H9 (cell line): ENCODE data around the gene ADAM8. TPM values are rescaled to one million over a fixed set of nuclear protein-coding genes. Genes with fewer than 3 reads are reported as not detected.

Source experiments
- DNase-seq: peaks from one replicate; pipeline ENCODE4 v3.0.0-alpha.2; 2017
- H2AFZ ChIP-seq: one replicate; pipeline ENCODE4 v1.6.1; 2013; ENCODE audit warnings: mild to moderate bottlenecking, low read length, control low read depth, moderate library complexity
- H2AK5ac ChIP-seq: 2 replicates; pipeline ENCODE4 v1.6.1; 2013; ENCODE audit warnings: low read length, control low read depth, mixed read lengths; ENCODE audit not compliant: insufficient read length
- H2BK120ac ChIP-seq: one replicate; pipeline ENCODE4 v1.6.1; 2013; ENCODE audit warnings: low read depth, mild to moderate bottlenecking, low read length, control low read depth, inconsistent platforms; ENCODE audit not compliant: poor library complexity, severe bottlenecking
- H2BK12ac ChIP-seq: 2 replicates; pipeline ENCODE4 v1.6.1; 2013; ENCODE audit warnings: low read length, control low read depth, mixed read lengths, low read depth; ENCODE audit not compliant: insufficient read length
- H2BK15ac ChIP-seq: 2 replicates; pipeline ENCODE4 v1.6.1; 2013; ENCODE audit warnings: low read depth, low read length, control low read depth
- H2BK20ac ChIP-seq: one replicate; pipeline ENCODE4 v1.6.1; 2013; ENCODE audit warnings: low read depth, mild to moderate bottlenecking, low read length, control low read depth, inconsistent platforms; ENCODE audit not compliant: poor library complexity, severe bottlenecking
- H2BK5ac ChIP-seq: 2 replicates; pipeline ENCODE4 v1.6.1; 2013; ENCODE audit warnings: low read length, control low read depth, mixed read lengths; ENCODE audit not compliant: insufficient read length
- H3K14ac ChIP-seq: 2 replicates; pipeline ENCODE4 v1.6.1; 2013; ENCODE audit warnings: low read length, control low read depth; ENCODE audit not compliant: insufficient read depth
- H3K18ac ChIP-seq: 2 replicates; pipeline ENCODE4 v1.6.1; 2013; ENCODE audit warnings: low read depth, mild to moderate bottlenecking, mixed read lengths, low read length, control low read depth; ENCODE audit not compliant: insufficient read length
- H3K23ac ChIP-seq: 2 replicates; pipeline ENCODE4 v1.6.1; 2013; ENCODE audit warnings: low read length, control low read depth, mixed read lengths, low read depth; ENCODE audit not compliant: insufficient read length
- H3K23me2 ChIP-seq: 2 replicates; pipeline ENCODE4 v1.6.1; 2013; ENCODE audit warnings: low read depth, mild to moderate bottlenecking, mixed read lengths, low read length, control low read depth; ENCODE audit not compliant: insufficient read length, poor library complexity, severe bottlenecking
- H3K27ac ChIP-seq: 2 replicates; pipeline ENCODE4 v1.5.1; 2013; ENCODE audit warnings: low read length, control low read depth, mixed read lengths, low read depth; ENCODE audit not compliant: insufficient read length
- H3K27me3 ChIP-seq: 2 replicates; pipeline ENCODE4 v1.6.1; 2013; ENCODE audit warnings: low read length, control low read depth, inconsistent platforms; ENCODE audit not compliant: insufficient read depth
- H3K4ac ChIP-seq: 2 replicates; pipeline ENCODE4 v1.6.1; 2013; ENCODE audit warnings: low read depth, mild to moderate bottlenecking, control low read depth, inconsistent platforms, low read length, moderate library complexity
- H3K4me1 ChIP-seq: 2 replicates; pipeline ENCODE4 v1.6.1; 2013; ENCODE audit warnings: low read length, control low read depth, inconsistent platforms; ENCODE audit not compliant: insufficient read depth
- H3K4me2 ChIP-seq: 2 replicates; pipeline ENCODE4 v1.6.1; 2013; ENCODE audit warnings: low read length, control low read depth, mixed read lengths; ENCODE audit not compliant: insufficient read length, insufficient read depth
- H3K56ac ChIP-seq: 2 replicates; pipeline ENCODE4 v1.6.1; 2013; ENCODE audit warnings: low read depth, mild to moderate bottlenecking, mixed read lengths, low read length, control low read depth; ENCODE audit not compliant: insufficient read length
- H3K79me1 ChIP-seq: 2 replicates; pipeline ENCODE4 v1.6.1; 2013; ENCODE audit warnings: low read depth, mild to moderate bottlenecking, moderate library complexity, low read length, control low read depth, inconsistent platforms; ENCODE audit not compliant: insufficient read depth, poor library complexity, severe bottlenecking
- H3K79me2 ChIP-seq: 2 replicates; pipeline ENCODE4 v1.6.1; 2013; ENCODE audit warnings: low read length, control low read depth, inconsistent platforms; ENCODE audit not compliant: insufficient read depth
- H3K9ac ChIP-seq: 2 replicates; pipeline ENCODE4 v1.6.1; 2013; ENCODE audit warnings: low read length, control low read depth, mixed read lengths; ENCODE audit not compliant: insufficient read length; ENCODE audit errors: extremely low read depth
- H3K9me3 ChIP-seq: one replicate; pipeline ENCODE4 v1.6.1; 2013; ENCODE audit warnings: low read depth, low read length, inconsistent platforms; ENCODE audit not compliant: control insufficient read depth
- H3T11ph ChIP-seq: one replicate; pipeline ENCODE4 v1.6.1; 2013; ENCODE audit warnings: mild to moderate bottlenecking, low read length, control low read depth, inconsistent platforms
- H4K20me1 ChIP-seq: one replicate; pipeline ENCODE4 v1.6.1; 2013; ENCODE audit not compliant: control insufficient read depth, insufficient read length, insufficient read depth
- H4K5ac ChIP-seq: 2 replicates; pipeline ENCODE4 v1.6.1; 2013; ENCODE audit warnings: low read depth, mild to moderate bottlenecking, mixed read lengths, low read length, control low read depth; ENCODE audit not compliant: insufficient read length
- H4K8ac ChIP-seq: replicated peaks from 2 replicates; pipeline ENCODE4 v1.6.1; 2013; ENCODE audit warnings: low read length, control low read depth, mixed read lengths, low read depth; ENCODE audit not compliant: insufficient read length
- H4K91ac ChIP-seq: 2 replicates; pipeline ENCODE4 v1.6.1; 2013; ENCODE audit warnings: low read depth, mild to moderate bottlenecking, moderate library complexity, mixed read lengths, low read length, control low read depth; ENCODE audit not compliant: insufficient read length
- H3K27ac Mint-ChIP-seq, 3 experiments: 2 replicates in 2 of 3; 3 replicates in 1 of 3; pipeline ENCODE4 v1.8.0; 2020 to 2021; ENCODE audit warnings: mixed read lengths in 3 of 3, mild to moderate bottlenecking in 1 of 3, moderate library complexity in 1 of 3
- H3K27me3 Mint-ChIP-seq: 2 replicates; pipeline ENCODE4 v1.8.0; 2021; ENCODE audit warnings: low read depth, mild to moderate bottlenecking, moderate library complexity, mixed read lengths
- H3K36me3 Mint-ChIP-seq, 3 experiments: 2 replicates in 2 of 3; 3 replicates in 1 of 3; pipeline ENCODE4 v1.8.0; 2020 to 2021; ENCODE audit warnings: low read depth in 3 of 3, mixed read lengths in 3 of 3; ENCODE audit not compliant: insufficient read depth in 1 of 3
- H3K4me1 Mint-ChIP-seq, 2 experiments: 2 replicates each; pipeline ENCODE4 v1.8.0; 2020; ENCODE audit warnings: mixed read lengths in 2 of 2
- H3K4me3 Mint-ChIP-seq, 2 experiments: 2 replicates in 1 of 2; 3 replicates in 1 of 2; pipeline ENCODE4 v1.8.0; 2020 to 2021; ENCODE audit warnings: mild to moderate bottlenecking in 2 of 2, mixed read lengths in 2 of 2, moderate library complexity in 1 of 2
- H3K9me3 Mint-ChIP-seq, 2 experiments: 2 replicates in 1 of 2; 3 replicates in 1 of 2; pipeline ENCODE4 v1.8.0; 2020; ENCODE audit warnings: mild to moderate bottlenecking in 2 of 2, mixed read lengths in 2 of 2, moderate library complexity in 1 of 2
- WGBS: extraction: QIAGEN DNeasy Blood & Tissue Kit; methylation state at CpG from one replicate; pipeline ENCODE4 v1.1.7; 2013; ENCODE audit warnings: missing lambda C conversion rate, low lambda C conversion rate, mixed read lengths; ENCODE audit not compliant: insufficient read length; ENCODE audit errors: extremely low coverage; 5-methylcytosine and 5-hydroxymethylcytosine counted together
- total RNA-seq: library from RNA; stranded (reverse); gene quantifications from 2 replicates; pipeline ENCODE4 v1.2.1, GENCODE V29; 2021
- TF ChIP-seq, protein P1 (sequence below): fragments of 200-600 bp; sonication (generic); conservative IDR thresholded peaks from 3 replicates; pipeline ENCODE4 v1.8.0; 2021; ENCODE audit warnings: antibody characterized with exemption, mild to moderate bottlenecking

The ADAM8 gene
- total RNA-seq, 1 experiment from 2014 or later = 5.4 TPM

DNA sequence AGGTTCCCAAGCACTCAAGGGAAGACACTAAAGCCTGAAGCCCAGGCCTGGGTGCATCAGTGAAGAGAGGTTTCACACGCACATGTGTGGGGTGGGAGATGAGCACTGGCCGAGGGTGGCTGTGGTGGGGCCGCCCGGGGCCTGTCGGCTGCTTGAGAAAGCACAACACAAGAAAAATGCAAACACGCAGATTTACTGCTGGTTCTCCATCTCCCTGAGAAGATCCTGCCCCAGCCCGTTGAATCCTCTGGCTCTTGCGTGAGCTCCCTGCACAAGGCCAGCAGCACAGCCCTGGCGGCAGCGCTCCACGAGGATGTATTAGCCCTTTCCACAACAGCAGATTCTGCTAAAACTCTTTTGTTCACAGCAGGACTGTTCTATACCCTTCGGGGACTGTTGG lies 38.2 kb upstream of the ADAM8 start:
- no CpG with 5 or more reads among the region's 12 CpGs for WGBS
- H2AFZ ChIP-seq = no peak overlapping the region

More for the DNA sequence above, 38.2 kb upstream of the ADAM8 start:
- Histone ChIP-seq H3K18ac (no peak overlapping the region), H3K4ac (no peak overlapping the region), H3K9ac (no peak overlapping the region), H3K56ac (no peak overlapping the region), H3K79me2 (no peaks in the 10 kb centered on the region), H4K8ac (no peak overlapping the region), H2BK120ac (no peak overlapping the region), H3K27me3 (peaks cover 4% of the 10 kb centered on the region; the same call in 1 of the 2 replicates), H4K91ac (no peak overlapping the region), H2AK5ac (no peak overlapping the region), H2BK5ac (no peak overlapping the region), H2BK12ac (no peak overlapping the region), H3K14ac (no peak overlapping the region), H2BK20ac (no peak overlapping the region), H3K9me3 (no peaks in the 10 kb centered on the region), H3K4me2 (no peak overlapping the region), H3K23me2 (no peaks in the 10 kb centered on the region), H3K79me1 (no peaks in the 10 kb centered on the region), H4K5ac (no peak overlapping the region), H3K4me1 (no peaks in the 10 kb centered on the region), H3T11ph (no peak overlapping the region), H2BK15ac (no peak overlapping the region), H3K23ac (no peak overlapping the region), H3K27ac (no peak overlapping the region), H4K20me1 (no peaks in the 10 kb centered on the region)
- Mint-ChIP-seq H3K4me1 (peaks cover 0 to 9% of the 10 kb centered on the region in 2 experiments; a peak in 2 of 4 replicates), H3K4me3 (no peak overlapping the region), H3K36me3 (peaks cover 3 to 31% (median 23%) of the 10 kb centered on the region in 3 experiments; a peak in 6 of 7 replicates), H3K27ac (no peak overlapping the region), H3K27me3 (peaks cover 14% of the 10 kb centered on the region), H3K9me3 (no peaks in the 10 kb centered on the region)
- DNase-seq = no peak
- TF ChIP-seq, protein P1, sequence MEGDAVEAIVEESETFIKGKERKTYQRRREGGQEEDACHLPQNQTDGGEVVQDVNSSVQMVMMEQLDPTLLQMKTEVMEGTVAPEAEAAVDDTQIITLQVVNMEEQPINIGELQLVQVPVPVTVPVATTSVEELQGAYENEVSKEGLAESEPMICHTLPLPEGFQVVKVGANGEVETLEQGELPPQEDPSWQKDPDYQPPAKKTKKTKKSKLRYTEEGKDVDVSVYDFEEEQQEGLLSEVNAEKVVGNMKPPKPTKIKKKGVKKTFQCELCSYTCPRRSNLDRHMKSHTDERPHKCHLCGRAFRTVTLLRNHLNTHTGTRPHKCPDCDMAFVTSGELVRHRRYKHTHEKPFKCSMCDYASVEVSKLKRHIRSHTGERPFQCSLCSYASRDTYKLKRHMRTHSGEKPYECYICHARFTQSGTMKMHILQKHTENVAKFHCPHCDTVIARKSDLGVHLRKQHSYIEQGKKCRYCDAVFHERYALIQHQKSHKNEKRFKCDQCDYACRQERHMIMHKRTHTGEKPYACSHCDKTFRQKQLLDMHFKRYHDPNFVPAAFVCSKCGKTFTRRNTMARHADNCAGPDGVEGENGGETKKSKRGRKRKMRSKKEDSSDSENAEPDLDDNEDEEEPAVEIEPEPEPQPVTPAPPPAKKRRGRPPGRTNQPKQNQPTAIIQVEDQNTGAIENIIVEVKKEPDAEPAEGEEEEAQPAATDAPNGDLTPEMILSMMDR = no peak
